WTC11 (cell line): ENCODE data around the gene SRC.

Source experiments
- ATF6 ChIP-seq: sonication (generic); formaldehyde crosslinking; IDR thresholded peaks from 2 replicates; pipeline ENCODE4 v1.8.1; 2023; ENCODE audit warnings: mild to moderate bottlenecking, missing genetic modification reagents
- CBFB ChIP-seq: sonication (generic); formaldehyde crosslinking; IDR thresholded peaks from 2 replicates; pipeline ENCODE4 v1.8.1; 2022; ENCODE audit warnings: mild to moderate bottlenecking, low read depth, missing genetic modification reagents
- CTCF ChIP-seq: fragments of 200-600 bp; IDR thresholded peaks from 2 replicates; pipeline ENCODE4 v1.8.0; 2022; ENCODE audit warnings: antibody characterized with exemption
- E2F1 ChIP-seq: sonication (generic); formaldehyde crosslinking; IDR thresholded peaks from 2 replicates; pipeline ENCODE4 v1.8.0; 2022; ENCODE audit warnings: mild to moderate bottlenecking, missing genetic modification reagents
- ETV6 ChIP-seq: sonication (generic); formaldehyde crosslinking; IDR thresholded peaks from 2 replicates; pipeline ENCODE4 v1.8.1; 2022; ENCODE audit warnings: mild to moderate bottlenecking, missing genetic modification reagents
- GTF2I ChIP-seq: fragments of 250-450 bp; sonication (Bioruptor Pico); conservative IDR thresholded peaks from 2 replicates; pipeline ENCODE4 v1.4.0; 2021; ENCODE audit warnings: mild to moderate bottlenecking
- JUN ChIP-seq: sonication (generic); formaldehyde crosslinking; IDR thresholded peaks from 2 replicates; pipeline ENCODE4 v1.8.0; 2023; ENCODE audit warnings: mild to moderate bottlenecking, missing genetic modification reagents
- NFYB ChIP-seq: sonication (generic); formaldehyde crosslinking; conservative IDR thresholded peaks from 2 replicates; pipeline ENCODE4 v1.8.0; 2022; ENCODE audit warnings: low read depth, missing genetic modification reagents
- SP1 ChIP-seq: sonication (generic); formaldehyde crosslinking; conservative IDR thresholded peaks from 2 replicates; pipeline ENCODE4 v1.8.1; 2022; ENCODE audit warnings: missing genetic modification reagents

GRCh38 chr20:37442547-37442946 lies 96.6 kb downstream of the SRC start:
- TF ChIP-seq NFYB (CRISPR knock-in tag) (no peak), CTCF (no peak), ATF6 (CRISPR knock-in tag) (no peak), E2F1 (CRISPR knock-in tag) (no peak), GTF2I (CRISPR knock-in tag) (no peak), ETV6 (CRISPR knock-in tag) (no peak), SP1 (CRISPR knock-in tag) (no peak), CBFB (CRISPR knock-in tag) (no peak), JUN (no peak)
